GM21786 (cell line): ENCODE measurements around the gene IPO4.
A peak's percentile ranks its signal among the peaks of the same experiment; 100 is the strongest.

ENCODE experiments used
- ATAC-seq: cut with Tn5 transposase; IDR thresholded peaks from one replicate; pipeline ENCODE4 v1.9.1; 2021; ENCODE audit not compliant: unreplicated experiment

IPO4 gene

GRCh38 chr14:24135834-24136683, 52.6 kb downstream of the IPO4 start, which contains the start of gene PSME1:
Gene PSME1, plus strand, starts transcription at chr14:24136194. Its CDS starts 69 bp downstream, at chr14:24136263.
- ATAC-seq = peak; percentile 79

GRCh38 chr14:24135584-24135833, 53.1 kb downstream of the IPO4 start:
- no peak for ATAC-seq

GRCh38 chr14:24133735-24134134, 54.9 kb downstream of the IPO4 start:
- no peak for ATAC-seq

DNA sequence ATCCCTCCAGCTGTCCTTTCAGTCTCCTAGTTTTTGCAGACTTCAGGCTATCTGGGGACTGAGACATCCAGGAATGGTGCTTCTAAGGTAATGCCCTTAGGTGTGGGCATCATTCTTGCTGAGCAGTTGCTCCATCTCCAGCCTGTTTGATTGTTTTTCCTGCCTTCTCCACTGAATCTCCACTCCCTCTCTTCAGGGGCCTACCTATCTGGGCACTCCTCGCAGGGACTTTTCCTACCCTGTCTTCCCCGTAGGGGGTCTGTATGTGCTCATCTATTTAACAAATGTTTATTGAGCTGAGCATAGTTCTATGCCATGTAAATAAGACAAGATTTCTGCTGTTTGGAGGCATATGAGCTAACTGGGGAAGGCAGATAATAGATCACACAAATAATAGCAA, 55.6 kb downstream of the IPO4 start:
- ATAC-seq = no peak

DNA sequence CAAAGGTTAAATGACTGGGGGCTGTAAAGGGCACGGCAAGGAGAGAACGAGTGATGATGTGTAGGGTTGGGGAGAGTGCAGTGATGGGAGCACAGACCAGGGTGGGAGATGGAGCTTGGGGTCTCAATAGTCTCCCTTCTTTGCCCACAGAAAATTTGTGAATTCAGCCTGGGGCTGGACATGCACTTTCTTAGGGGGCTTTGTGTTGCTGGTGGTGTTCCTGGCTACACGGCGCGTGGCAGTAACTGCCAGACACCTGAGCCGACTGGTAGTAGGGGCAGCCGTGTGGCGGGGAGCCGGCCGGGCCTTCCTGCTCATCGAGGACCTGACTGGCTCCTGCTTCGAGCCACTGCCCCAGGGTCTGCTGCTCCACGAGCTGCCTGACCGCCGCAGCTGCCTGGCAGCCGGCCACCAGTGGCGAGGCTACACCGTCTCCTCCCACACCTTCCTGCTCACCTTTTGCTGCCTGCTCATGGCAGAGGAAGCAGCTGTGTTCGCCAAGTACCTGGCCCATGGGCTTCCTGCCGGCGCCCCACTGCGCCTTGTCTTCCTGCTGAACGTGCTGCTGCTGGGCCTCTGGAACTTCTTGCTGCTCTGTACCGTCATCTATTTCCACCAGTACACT, 56.4 kb downstream of the IPO4 start:
- no peak for ATAC-seq

GRCh38 chr14:24131549-24131966, 57.1 kb downstream of the IPO4 start:
- ATAC-seq = no peak

DNA sequence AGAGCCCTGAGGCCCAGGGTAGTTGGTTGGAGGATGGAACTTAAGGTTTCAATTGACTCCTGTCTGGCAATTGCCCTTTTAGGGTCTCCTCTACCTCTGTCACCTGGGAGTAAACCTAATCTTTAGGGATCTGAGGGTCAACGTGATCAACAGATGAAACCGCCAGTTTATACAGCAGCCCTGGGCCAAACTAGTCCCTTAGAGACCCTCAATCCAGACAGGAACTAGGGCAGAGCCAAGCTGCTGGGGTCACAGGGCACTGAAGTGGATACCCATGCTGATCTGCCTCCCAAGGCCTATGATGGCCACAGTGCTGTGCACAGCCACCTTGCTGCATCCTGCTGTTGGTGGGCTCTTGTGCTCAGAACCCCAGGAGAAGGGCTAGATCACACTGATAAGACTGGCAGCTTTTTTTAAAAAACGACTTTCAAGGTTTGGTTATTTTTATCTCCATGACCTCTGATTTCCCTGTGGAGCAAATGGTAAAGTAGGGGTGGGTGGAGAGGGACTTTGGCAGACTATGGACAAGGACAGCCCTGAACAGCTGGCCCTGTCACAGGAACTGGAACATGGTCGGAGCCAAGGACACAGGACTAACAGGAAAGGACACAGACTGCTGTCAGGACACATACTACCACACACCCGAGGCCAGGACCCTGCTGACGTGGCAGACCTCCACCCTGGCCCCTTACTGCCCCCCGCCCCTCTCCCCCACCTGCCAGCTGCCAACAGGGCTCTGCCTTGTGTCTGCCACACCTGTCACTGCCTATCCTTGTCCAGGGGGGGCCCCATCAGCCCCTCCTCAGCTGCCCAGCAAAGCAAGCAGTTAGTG, 57.7 kb downstream of the IPO4 start:
- no peak for ATAC-seq

- no peak for ATAC-seq
Observed at GRCh38 chr14:24130380-24130716, 58.3 kb downstream of the IPO4 start, which contains the start of gene FITM1. Gene FITM1, plus strand, starts transcription at chr14:24130659. Its CDS starts 905 bp downstream, at chr14:24131564.
